Measurements from ENCODE around the gene PLEKHG7. TPM values are rescaled to one million over a fixed set of nuclear protein-coding genes. Genes with fewer than 3 reads are reported as not detected.

PLEKHG7 gene
- total and polyA plus RNA-seq, 4 donors, result 0.08 to 0.28 (median 0.13) TPM

- H3K9ac ChIP-seq (ENCODE audit: low read depth in 1 of 2, low read length in 2 of 2), result no peak overlapping the region
- peaks cover 0 to 5% (median 0%) of the 10 kb centered on the region in 4 donors for H3K4me1 ChIP-seq (ENCODE audit: control insufficient read depth in 4 of 4, insufficient read depth in 4 of 4, low read length in 3 of 4)
- no peak overlapping the region for H3K4me3 ChIP-seq (ENCODE audit: low read depth in 1 of 3, low read length in 3 of 3)
- no peak overlapping the region for H3K27ac ChIP-seq (ENCODE audit: low read depth in 1 of 2, low read length in 2 of 2)
- no peaks in the 10 kb centered on the region for H3K36me3 ChIP-seq (ENCODE audit: control insufficient read depth in 4 of 4, insufficient read depth in 3 of 4, low read depth in 1 of 4, low read length in 3 of 4)
- TF ChIP-seq HNF4G (IDR thresholded peaks at IDR 0.05) (no peak), RXRA (IDR thresholded peaks at IDR 0.05) (no peak), EGR1 (IDR thresholded peaks at IDR 0.05; ENCODE audit: low read depth in 2 of 2) (no peak)
- no peak for DNase-seq (ENCODE audit: low spot score)
- peaks cover 0 to 2% (median 0%) of the 10 kb centered on the region in 4 donors for H3K9me3 ChIP-seq (ENCODE audit: control insufficient read depth in 4 of 4, low read length in 3 of 4)
- 97% methylated on average over 5 of the region's 5 CpGs for WGBS
- no peaks in the 10 kb centered on the region for H3K27me3 ChIP-seq (ENCODE audit: control insufficient read depth in 4 of 4, insufficient read depth in 4 of 4, low read length in 3 of 4)
Measured at GRCh38 chr12:92695056-92695455, 7.7 kb upstream of the PLEKHG7 start.

GRCh38 chr12:92695577-92695976, 7.2 kb upstream of the PLEKHG7 start:
- TF ChIP-seq REST (IDR thresholded peaks at IDR 0.05) (no peak), YY1 (IDR thresholded peaks at IDR 0.05) (no peak), GABPA (IDR thresholded peaks at IDR 0.05 in 1 of 2, conservative IDR thresholded peaks at IDR 0.05 in 1 of 2) (no peak), NR2F2 (IDR thresholded peaks at IDR 0.05) (no peak), RAD21 (IDR thresholded peaks at IDR 0.05) (no peak), SP1 (IDR thresholded peaks at IDR 0.05) (no peak), CTCF (IDR thresholded peaks at IDR 0.05; ENCODE audit: low read depth, low read length, missing input control) (no peak), HNF4G (IDR thresholded peaks at IDR 0.05) (no peak), ATF3 (IDR thresholded peaks at IDR 0.05) (no peak), FOXA1 (IDR thresholded peaks at IDR 0.05) (no peak), MAX (IDR thresholded peaks at IDR 0.05) (no peak), JUND (IDR thresholded peaks at IDR 0.05) (no peak), FOXA2 (IDR thresholded peaks at IDR 0.05) (no peak), RXRA (IDR thresholded peaks at IDR 0.05) (no peak), TAF1 (conservative IDR thresholded peaks at IDR 0.05) (no peak), HNF4A (conservative IDR thresholded peaks at IDR 0.05) (no peak), EGR1 (IDR thresholded peaks at IDR 0.05; ENCODE audit: low read depth in 2 of 2) (no peak), ZBTB33 (IDR thresholded peaks at IDR 0.05) (no peak)
- Histone ChIP-seq H3K36me3 (ENCODE audit: control insufficient read depth in 4 of 4, insufficient read depth in 3 of 4, low read depth in 1 of 4, low read length in 3 of 4) (no peaks in the 10 kb centered on the region), H3K4me1 (ENCODE audit: control insufficient read depth in 4 of 4, insufficient read depth in 4 of 4, low read length in 3 of 4) (peaks cover 0 to 5% (median 0%) of the 10 kb centered on the region in 4 donors), H3K9me3 (ENCODE audit: control insufficient read depth in 4 of 4, low read length in 3 of 4) (peaks cover 0 to 2% (median 0%) of the 10 kb centered on the region in 4 donors), H3K27ac (ENCODE audit: low read depth in 1 of 2, low read length in 2 of 2) (no peak overlapping the region), H3K9ac (ENCODE audit: low read depth in 1 of 2, low read length in 2 of 2) (no peak overlapping the region), H3K27me3 (ENCODE audit: control insufficient read depth in 4 of 4, insufficient read depth in 4 of 4, low read length in 3 of 4) (no peaks in the 10 kb centered on the region), H3K4me3 (ENCODE audit: low read depth in 1 of 3, low read length in 3 of 3) (no peak overlapping the region)
- DNase-seq (ENCODE audit: low spot score), result no peak
- WGBS, result 87% methylated on average over 1 of the region's 1 CpG
